Measurements from ENCODE around the gene ADAMTSL4. TPM values are rescaled to one million over a fixed set of nuclear protein-coding genes. Genes with fewer than 3 reads are reported as not detected.

Gene ADAMTSL4
- total and polyA plus RNA-seq, 9 of the 15 experiments (the other 6 are each of a cell fraction or from before 2014, with no cell fraction given) = 12.7 to 212 (median 35.6) TPM

GRCh38 chr1:150561974-150562445 is 12.8 kb downstream of the ADAMTSL4 start (continued):
- no peak for TF ChIP-seq ZFP36 (IDR thresholded peaks at IDR 0.05; ENCODE audit: low read depth, low read length, partially characterized antibody)
- TF ChIP-seq USF2 (CRISPR knock-in tag; IDR thresholded peaks at IDR 0.05) = peak; percentile 43
- TF ChIP-seq ZBTB11 (CRISPR knock-in tag; IDR thresholded peaks at IDR 0.05) = peak in 1 of 3 experiments; percentile 35; a peak in 1 of 6 replicates
- no peak for TF ChIP-seq HEY1 (CRISPR knock-in tag; IDR thresholded peaks at IDR 0.05; ENCODE audit: borderline replicate concordance)
- TF ChIP-seq NONO (IDR thresholded peaks at IDR 0.05; ENCODE audit: low read depth in 2 of 2, low read length in 1 of 2) = 0 out of 4 replicates have a peak, but pooled peaks of 1 of the 2 experiments have one; percentile 9

Measured in K562 (cell line).